SHP77 (cell line): Measurements from ENCODE around the gene TULP4.
A peak's percentile ranks its signal among the peaks of the same experiment; 100 is the strongest.
"Not testable (repeated sequence)": the region's sequence is repeated elsewhere in the genome, so short reads cannot be mapped to it uniquely, and the experiment has no call there.

Experiments used
- DNase-seq, 2 experiments: peaks; one replicate each; lab custom pipeline; 2025; lab: John Stamatoyannopoulos, UW

Gene TULP4

GRCh38 chr6:158295976-158296853 lies 16.1 kb upstream of the TULP4 start:
- DNase-seq, result not testable (repeated sequence)

- not testable (repeated sequence) for DNase-seq
These were observed 15.4 kb upstream of the TULP4 start for GRCh38 chr6:158296854-158297324.

- DNase-seq, result not testable (repeated sequence)
These were observed 14.6 kb upstream of the TULP4 start for GRCh38 chr6:158297657-158298056.

GRCh38 chr6:158300306-158301143 lies 11.7 kb upstream of the TULP4 start:
- peak; percentile 24 to 45 for DNase-seq

GRCh38 chr6:158301561-158301960 lies 10.7 kb upstream of the TULP4 start:
- DNase-seq, result not testable (repeated sequence)

GRCh38 chr6:158302195-158302796 lies 10.0 kb upstream of the TULP4 start:
- DNase-seq, result not testable (repeated sequence)

GRCh38 chr6:158303210-158303731 lies 9.0 kb upstream of the TULP4 start:
- no peak for DNase-seq

- no peak for DNase-seq
These were observed 8.0 kb upstream of the TULP4 start for GRCh38 chr6:158304254-158304653.

- DNase-seq, result no peak
These were observed 2.5 kb upstream of the TULP4 start for GRCh38 chr6:158309814-158310213.

- DNase-seq, result no peak
These were observed 1.1 kb upstream of the TULP4 start for GRCh38 chr6:158311193-158311592.

- no peak for DNase-seq
These were observed 639 bp upstream of the TULP4 start for GRCh38 chr6:158311626-158312025.

- DNase-seq, result no peak
These were observed 570 bp downstream of the TULP4 start for GRCh38 chr6:158312672-158313397.

GRCh38 chr6:158313989-158314388 lies 1.7 kb downstream of the TULP4 start:
- DNase-seq, result no peak

GRCh38 chr6:158314737-158315136 lies 2.5 kb downstream of the TULP4 start:
- no peak for DNase-seq

- DNase-seq, result no peak
These were observed 3.8 kb downstream of the TULP4 start for GRCh38 chr6:158316022-158316421.

- DNase-seq, result no peak
These were observed 9.7 kb downstream of the TULP4 start for GRCh38 chr6:158321960-158322359.

GRCh38 chr6:158322400-158322723 lies 10.1 kb downstream of the TULP4 start:
- DNase-seq, result no peak

GRCh38 chr6:158322724-158323560 lies 10.7 kb downstream of the TULP4 start:
- no peak for DNase-seq

- no peak for DNase-seq
These were observed 11.3 kb downstream of the TULP4 start for GRCh38 chr6:158323561-158323958.

- DNase-seq, result no peak
These were observed 11.9 kb downstream of the TULP4 start for GRCh38 chr6:158324136-158324535.

- no peak for DNase-seq
These were observed 14.9 kb downstream of the TULP4 start for GRCh38 chr6:158327211-158327610.
